Endothelial cell of umbilical vein (primary cell): ENCODE measurements around the gene DUSP19. TPM values are rescaled to one million over a fixed set of nuclear protein-coding genes. Genes with fewer than 3 reads are reported as not detected.
A peak's percentile ranks its signal among the peaks of the same experiment; 100 is the strongest.

Source experiments
- BruUV-seq: library from RNA; stranded (reverse); fragments of 400-500 nt; replicated peaks from 2 replicates; lab custom pipeline; 2021; lab: Mats Ljungman, UMichigan
- CTCF ChIA-PET: fragments of 300-600, 350-600 bp; sonication (Branson Sonifier 250); formaldehyde crosslinking; loops from one replicate; lab custom pipeline; 2021; ENCODE audit warnings: antibody characterized with exemption, inconsistent platforms; lab: Charles Lee
- POLR2A ChIA-PET: fragments of 300-600, 350-600 bp; sonication (Branson Sonifier 250); formaldehyde crosslinking; loops from one replicate; lab custom pipeline; 2021; ENCODE audit warnings: antibody characterized with exemption, inconsistent platforms; lab: Charles Lee
- DNase-seq: peaks from one replicate; pipeline ENCODE4 v3.0.0-alpha.2; 2011; ENCODE audit warnings: low read depth, low spot score
- FAIRE-seq: peaks from 2 replicates; lab custom pipeline; 2011; peaks lifted over from hg19 to GRCh38; lab: Jason Lieb, UNC
- H2AFZ ChIP-seq: 2 replicates; pipeline ENCODE4 v1.6.0; 2012; ENCODE audit warnings: low read depth, low read length, control low read depth, inconsistent platforms
- H3K27ac ChIP-seq: 2 replicates; pipeline ENCODE4 v1.5.1; 2011; ENCODE audit warnings: low read depth, mild to moderate bottlenecking, control low read depth, low read length, moderate library complexity; ENCODE audit not compliant: insufficient read depth
- H3K27me3 ChIP-seq, 2 experiments: 2 replicates each; pipeline versions ENCODE4 v1.6.0 to v1.6.1; 2011; ENCODE audit warnings: low read length in 2 of 2, mixed read lengths in 1 of 2; ENCODE audit not compliant: control insufficient read depth in 2 of 2, insufficient read depth in 2 of 2
- H3K36me3 ChIP-seq, 2 experiments: 2 replicates in 1 of 2; 3 replicates in 1 of 2; pipeline ENCODE4 v1.5.1; 2011; ENCODE audit warnings: low read length in 2 of 2, mild to moderate bottlenecking in 1 of 2, moderate library complexity in 1 of 2; ENCODE audit not compliant: control insufficient read depth in 2 of 2, insufficient read depth in 2 of 2; ENCODE audit errors: extremely low read depth in 1 of 2
- H3K4me1 ChIP-seq: 3 replicates; pipeline ENCODE4 v1.5.1; 2011; ENCODE audit warnings: mild to moderate bottlenecking, low read length; ENCODE audit not compliant: control insufficient read depth, insufficient read depth; ENCODE audit errors: extremely low read depth
- H3K4me2 ChIP-seq: 2 replicates; pipeline ENCODE4 v1.6.1; 2011; ENCODE audit warnings: low read length, control low read depth, mixed read lengths; ENCODE audit not compliant: insufficient read depth
- H3K4me3 ChIP-seq, 3 experiments: fragments of 200-600 bp in 1 of 3; sonication (generic), shearing (Covaris generic) in 1 of 3; replicated peaks in 1 of 3; 2 replicates each; pipeline ENCODE4 v1.5.1; 2011 to 2016; ENCODE audit warnings: control low read depth in 3 of 3, low read length in 3 of 3, mild to moderate bottlenecking in 2 of 3, inconsistent platforms in 1 of 3, low read depth in 1 of 3, moderate library complexity in 1 of 3; ENCODE audit not compliant: insufficient read depth in 1 of 3
- H3K79me2 ChIP-seq: 2 replicates; pipeline ENCODE4 v1.6.0; 2012; ENCODE audit warnings: low read length, inconsistent platforms; ENCODE audit not compliant: control insufficient read depth, insufficient read depth
- H3K9ac ChIP-seq: replicated peaks from 2 replicates; pipeline ENCODE3; 2011; ENCODE audit warnings: low read length, control low read depth; ENCODE audit not compliant: insufficient read depth; ENCODE audit errors: extremely low read depth
- H3K9me1 ChIP-seq: replicated peaks from 3 replicates; pipeline ENCODE4 v1.6.0; 2011; ENCODE audit warnings: mild to moderate bottlenecking, low read length; ENCODE audit not compliant: control insufficient read depth, insufficient read depth; ENCODE audit errors: extremely low read depth
- H3K9me3 ChIP-seq: replicated peaks from 2 replicates; pipeline ENCODE4 v1.5.1; 2012; ENCODE audit warnings: low read length, inconsistent platforms; ENCODE audit not compliant: control insufficient read depth, insufficient read depth
- H4K20me1 ChIP-seq: replicated peaks from 2 replicates; pipeline ENCODE3; 2011; ENCODE audit warnings: mild to moderate bottlenecking, low read length; ENCODE audit not compliant: control insufficient read depth, insufficient read depth; ENCODE audit errors: extremely low read depth
- EZH2 ChIP-seq: IDR thresholded peaks from 2 replicates; pipeline ENCODE4 v1.6.1; 2012; ENCODE audit warnings: borderline replicate concordance, low read depth, mild to moderate bottlenecking, moderate library complexity, low read length, inconsistent platforms; ENCODE audit not compliant: severe bottlenecking
- FOS ChIP-seq: IDR thresholded peaks from 2 replicates; pipeline ENCODE4 v1.6.1; 2011; ENCODE audit warnings: mild to moderate bottlenecking, low read length, moderate library complexity, borderline replicate concordance; ENCODE audit not compliant: insufficient read depth
- GATA2 ChIP-seq: IDR thresholded peaks from 2 replicates; pipeline ENCODE4 v1.7.0; 2011; ENCODE audit warnings: low read depth, mild to moderate bottlenecking, moderate library complexity, mixed read lengths, low read length; ENCODE audit not compliant: insufficient read length, insufficient read depth
- JUN ChIP-seq: IDR thresholded peaks from 2 replicates; pipeline ENCODE4 v1.6.1; 2011; ENCODE audit warnings: borderline replicate concordance, low read depth; ENCODE audit not compliant: insufficient read length, insufficient read depth
- MYC ChIP-seq: IDR thresholded peaks from one replicate; pipeline ENCODE4 v1.6.1; 2011; ENCODE audit warnings: mild to moderate bottlenecking, low read depth, low read length
- POLR2A ChIP-seq: IDR thresholded peaks from 2 replicates; pipeline ENCODE4 v1.6.1; 2012; ENCODE audit warnings: low read depth, mild to moderate bottlenecking, control low read depth, low read length
- POLR2AphosphoS5 ChIP-seq: IDR thresholded peaks from 2 replicates; pipeline ENCODE4 v1.6.1; 2012; ENCODE audit warnings: low read depth, mild to moderate bottlenecking, control low read depth, low read length, moderate library complexity; ENCODE audit not compliant: insufficient read depth
- dilution Hi-C: fragments of 300-500 bp; cut with MboI; formaldehyde crosslinking; loops from one replicate; pipeline ENCODE4 v1.15.0; 2019; ENCODE audit warnings: low sequenced_read_pairs; ENCODE audit not compliant: extremely low pct_ligation_motif_present
- intact Hi-C: fragments of 100-400 bp; cut with micrococcal nuclease; formaldehyde crosslinking; loops from one replicate; pipeline ENCODE4 v1.10.0; 2022
- polyA plus RNA-seq, 4 experiments: library from polyadenylated mRNA; depleted of rRNA in 3 of 4; stranded (reverse) in 3 of 4; unstranded in 1 of 4; fragments of >200 nt; gene quantifications; 2 replicates each; pipeline versions ENCODE4 v1.2.1 to v1.2.3, GENCODE V29; 2011 to 2012; ENCODE audit warnings: missing spikeins in 1 of 4
- total RNA-seq: library from RNA; stranded (reverse); gene quantifications from 2 replicates; pipeline ENCODE4 v1.2.3, GENCODE V29; 2021
- TF ChIP-seq, protein P1 (sequence below), 2 donors: IDR thresholded peaks; 1 replicate in 1 of 2; 2 replicates in 1 of 2; pipeline ENCODE4 v1.5.1; 2011; ENCODE audit warnings: low read length in 2 of 2, mild to moderate bottlenecking in 2 of 2, moderate library complexity in 2 of 2, control low read depth in 1 of 2, inconsistent platforms in 1 of 2, low read depth in 1 of 2; ENCODE audit not compliant: insufficient read depth in 1 of 2; ENCODE audit errors: extremely low read depth in 1 of 2
- TF ChIP-seq, protein P2 (sequence below): IDR thresholded peaks from 2 replicates; pipeline ENCODE4 v1.6.1; 2011; ENCODE audit not compliant: insufficient read depth, insufficient read length

The DUSP19 gene
- total and polyA plus RNA-seq, 2 donors (not counting 3 experiments of a cell fraction or from before 2014, with no cell fraction given), result 0.69 to 1.9 TPM

DNA sequence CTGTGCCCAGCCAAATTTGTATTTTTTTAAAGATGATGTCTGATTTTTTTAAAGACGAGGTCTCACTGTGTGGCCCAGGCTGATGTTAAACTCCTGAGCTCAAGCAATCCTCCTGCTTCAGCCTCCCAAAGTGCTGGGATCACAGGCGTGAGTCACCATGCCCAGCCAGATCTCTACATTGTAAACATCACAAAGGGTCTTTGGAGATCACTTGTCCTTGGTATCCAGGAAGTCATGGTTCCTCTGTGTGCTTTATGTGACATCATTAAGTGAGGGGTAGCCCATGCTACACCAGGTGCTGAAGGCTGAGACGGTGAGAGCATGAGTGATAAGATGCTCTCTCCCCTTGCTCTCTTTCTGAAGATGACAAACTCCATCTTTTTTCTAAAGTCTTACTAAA is 38.7 kb downstream of the DUSP19 start:
- no peak overlapping the region for H3K4me3 ChIP-seq
- FAIRE-seq (no peak), DNase-seq (no peak)
- no peak overlapping the region for H3K4me2 ChIP-seq
- no peaks in the 10 kb centered on the region for H3K9me3 ChIP-seq
- ChIA-PET CTCF (no interaction called here), POLR2A (no interaction called here)
- peak; percentile 2 for TF ChIP-seq JUN
- no peak for TF ChIP-seq EZH2
- H3K4me1 ChIP-seq, result no peaks in the 10 kb centered on the region
- intact Hi-C loops (no loop called here), dilution Hi-C loops (no loop called here)
- H3K36me3 ChIP-seq, result no peaks in the 10 kb centered on the region
- no peak overlapping the region for H3K27ac ChIP-seq
- no TSS peak for BruUV-seq
- no peaks in the 10 kb centered on the region for H3K79me2 ChIP-seq
- no peaks in the 10 kb centered on the region for H4K20me1 ChIP-seq
- H3K27me3 ChIP-seq, result peaks cover 3% of the 10 kb centered on the region in 2 experiments
- no peaks in the 10 kb centered on the region for H3K9me1 ChIP-seq
- H3K9ac ChIP-seq, result no peak overlapping the region
- no peak overlapping the region for H2AFZ ChIP-seq

DNA sequence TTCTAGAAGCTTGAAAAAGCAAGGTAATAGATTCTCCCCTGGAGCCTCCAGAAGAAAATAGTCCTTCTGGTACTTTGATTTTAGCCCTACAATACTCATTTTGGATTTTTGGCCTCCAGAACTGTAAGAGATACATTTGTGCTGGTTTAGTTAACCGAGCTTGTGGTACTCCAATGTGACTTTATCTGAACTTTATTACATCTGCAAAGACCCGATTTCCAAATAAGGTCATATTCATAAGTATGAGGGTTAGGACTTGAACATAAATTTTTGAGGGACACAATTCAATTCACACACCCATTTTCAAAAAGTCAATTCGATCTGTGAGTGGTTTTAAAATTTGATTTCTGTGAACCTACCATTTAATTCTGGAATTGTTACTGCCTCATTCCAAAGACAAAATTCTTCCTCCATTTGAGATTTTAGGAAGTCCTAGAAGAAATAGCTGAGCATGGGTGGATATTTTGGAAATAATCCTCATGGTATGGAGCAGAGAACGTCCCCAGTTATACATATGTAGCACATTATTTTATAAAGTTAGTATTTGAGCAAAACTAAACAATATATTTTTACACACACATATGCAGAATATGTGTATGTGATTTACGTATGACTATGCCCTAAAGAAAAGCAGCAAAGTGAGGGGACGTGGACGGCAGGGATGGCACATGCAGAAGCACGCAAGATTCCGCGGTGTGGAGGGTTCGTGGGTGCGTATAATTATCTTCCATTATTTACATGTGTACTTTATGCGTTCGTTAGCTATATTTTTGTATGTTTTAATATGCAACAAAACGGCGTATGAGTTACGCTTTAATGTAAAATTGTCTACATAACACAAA is 44.8 kb downstream of the DUSP19 start:
- no peaks in the 10 kb centered on the region for H4K20me1 ChIP-seq
- peak overlapping the region; percentile 86 for H3K4me2 ChIP-seq
- peak overlapping the region; percentile 71 for H3K27ac ChIP-seq
- no peaks in the 10 kb centered on the region for H3K9me1 ChIP-seq
- DNase-seq (no peak), FAIRE-seq (no peak)
- peak overlapping the region; percentile 61 to 81 (median 72) for H3K4me3 ChIP-seq
- no peaks in the 10 kb centered on the region for H3K27me3 ChIP-seq
- H3K4me1 ChIP-seq, result peaks cover 12% of the 10 kb centered on the region
- CTCF ChIA-PET, result interaction anchor here (1.2 to 1.5 kb wide), 2 partner anchors 9 to 52 kb away, joined by 4 to 5 read pairs; no protein-coding TSS in a partner anchor
- H2AFZ ChIP-seq, result peak overlapping the region; percentile 90
- BruUV-seq, result no TSS peak
- intact Hi-C loops (no loop called here), dilution Hi-C loops (no loop called here)
- POLR2A ChIA-PET, result no interaction called here
- peak overlapping the region; percentile 84 for H3K9ac ChIP-seq
- no peaks in the 10 kb centered on the region for H3K9me3 ChIP-seq
- no peak for TF ChIP-seq FOS
- TF ChIP-seq, protein P1, sequence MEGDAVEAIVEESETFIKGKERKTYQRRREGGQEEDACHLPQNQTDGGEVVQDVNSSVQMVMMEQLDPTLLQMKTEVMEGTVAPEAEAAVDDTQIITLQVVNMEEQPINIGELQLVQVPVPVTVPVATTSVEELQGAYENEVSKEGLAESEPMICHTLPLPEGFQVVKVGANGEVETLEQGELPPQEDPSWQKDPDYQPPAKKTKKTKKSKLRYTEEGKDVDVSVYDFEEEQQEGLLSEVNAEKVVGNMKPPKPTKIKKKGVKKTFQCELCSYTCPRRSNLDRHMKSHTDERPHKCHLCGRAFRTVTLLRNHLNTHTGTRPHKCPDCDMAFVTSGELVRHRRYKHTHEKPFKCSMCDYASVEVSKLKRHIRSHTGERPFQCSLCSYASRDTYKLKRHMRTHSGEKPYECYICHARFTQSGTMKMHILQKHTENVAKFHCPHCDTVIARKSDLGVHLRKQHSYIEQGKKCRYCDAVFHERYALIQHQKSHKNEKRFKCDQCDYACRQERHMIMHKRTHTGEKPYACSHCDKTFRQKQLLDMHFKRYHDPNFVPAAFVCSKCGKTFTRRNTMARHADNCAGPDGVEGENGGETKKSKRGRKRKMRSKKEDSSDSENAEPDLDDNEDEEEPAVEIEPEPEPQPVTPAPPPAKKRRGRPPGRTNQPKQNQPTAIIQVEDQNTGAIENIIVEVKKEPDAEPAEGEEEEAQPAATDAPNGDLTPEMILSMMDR (IDR thresholded peaks at IDR 0.05; ENCODE audit: extremely low read depth in 1 of 2, insufficient read depth in 1 of 2, low read depth in 1 of 2, low read length in 2 of 2), result no peak
- no peak for TF ChIP-seq MYC
- no peak for TF ChIP-seq POLR2AphosphoS5
- TF ChIP-seq JUN, result no peak
- TF ChIP-seq POLR2A, result no peak
- TF ChIP-seq GATA2, result no peak
- TF ChIP-seq, protein P2, sequence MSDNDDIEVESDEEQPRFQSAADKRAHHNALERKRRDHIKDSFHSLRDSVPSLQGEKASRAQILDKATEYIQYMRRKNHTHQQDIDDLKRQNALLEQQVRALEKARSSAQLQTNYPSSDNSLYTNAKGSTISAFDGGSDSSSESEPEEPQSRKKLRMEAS, result no peak
- TF ChIP-seq EZH2, result no peak
- peaks cover 36% of the 10 kb centered on the region for H3K79me2 ChIP-seq
- H3K36me3 ChIP-seq, result no peaks in the 10 kb centered on the region
